Activated CD4-positive, alpha-beta memory T cell treated with anti-CD3 and anti-CD28 coated beads for 36 hours (primary cell): Measurements from ENCODE around the gene DTX2. TPM values are rescaled to one million over a fixed set of nuclear protein-coding genes. Genes with fewer than 3 reads are reported as not detected.
A peak's percentile ranks its signal among the peaks of the same experiment; 100 is the strongest.
"Not testable (repeated sequence)": the region's sequence is repeated elsewhere in the genome, so short reads cannot be mapped to it uniquely, and the experiment has no call there.

Experiments used
- CTCF ChIA-PET: fragments of 350-600 bp; sonication (Branson Sonifier 250); formaldehyde crosslinking; loops from one replicate; lab custom pipeline; 2021; ENCODE audit warnings: antibody characterized with exemption, inconsistent platforms; lab: Charles Lee
- POLR2A ChIA-PET: fragments of 350-600 bp; sonication (Branson Sonifier 250); formaldehyde crosslinking; loops from one replicate; lab custom pipeline; 2021; ENCODE audit warnings: antibody characterized with exemption; lab: Charles Lee
- DNase-seq: peaks from one replicate; pipeline ENCODE4 v3.0.0-alpha.2; 2020
- H3K27ac Mint-ChIP-seq: one replicate; pipeline ENCODE4 v1.8.0; 2021; ENCODE audit warnings: mixed read lengths
- H3K27me3 Mint-ChIP-seq: one replicate; pipeline ENCODE4 v1.8.0; 2021; ENCODE audit warnings: mixed read lengths
- H3K36me3 Mint-ChIP-seq: one replicate; pipeline ENCODE4 v1.8.0; 2021; ENCODE audit warnings: mixed read lengths
- H3K4me1 Mint-ChIP-seq: one replicate; pipeline ENCODE4 v1.8.0; 2021; ENCODE audit warnings: low read depth, mixed read lengths
- H3K4me3 Mint-ChIP-seq: one replicate; pipeline ENCODE4 v1.8.0; 2021; ENCODE audit warnings: mild to moderate bottlenecking, mixed read lengths
- H3K9me3 Mint-ChIP-seq: one replicate; pipeline ENCODE4 v1.8.0; 2021; ENCODE audit warnings: mixed read lengths
- intact Hi-C: fragments of 100-400 bp; cut with micrococcal nuclease; formaldehyde crosslinking; loops from one replicate; pipeline ENCODE4 v1.15.1; 2023
- total RNA-seq, 2 experiments: library from RNA; stranded (reverse); gene quantifications; one replicate each; pipeline ENCODE4 v1.2.3, GENCODE V29; 2021

The DTX2 gene
- total RNA-seq, 2 experiments from 2014 or later, result 15.9 to 16.5 TPM

- Mint-ChIP-seq H3K27ac (no peak overlapping the region), H3K4me1 (peaks cover 3% of the 10 kb centered on the region), H3K36me3 (no peaks in the 10 kb centered on the region), H3K27me3 (no peaks in the 10 kb centered on the region), H3K9me3 (no peaks in the 10 kb centered on the region), H3K4me3 (no peak overlapping the region)
- CTCF ChIA-PET, result no interaction called here
- intact Hi-C loops, result no loop called here
- POLR2A ChIA-PET, result no interaction called here
- no peak for DNase-seq
These were observed 32.4 kb upstream of the DTX2 start for GRCh38 chr7:76428868-76429805.

GRCh38 chr7:76430211-76430610 lies 31.3 kb upstream of the DTX2 start:
- no peak overlapping the region for H3K27ac Mint-ChIP-seq

GRCh38 chr7:76430836-76431235 lies 30.7 kb upstream of the DTX2 start:
- no peaks in the 10 kb centered on the region for H3K9me3 Mint-ChIP-seq
- CTCF ChIA-PET, result no interaction called here

More at GRCh38 chr7:76430211-76430610, 31.3 kb upstream of the DTX2 start:
- intact Hi-C loops, result no loop called here
- CTCF ChIA-PET, result no interaction called here
- no peaks in the 10 kb centered on the region for H3K27me3 Mint-ChIP-seq
- H3K36me3 Mint-ChIP-seq, result no peaks in the 10 kb centered on the region
- no peak for DNase-seq
- no peaks in the 10 kb centered on the region for H3K4me1 Mint-ChIP-seq
- no peaks in the 10 kb centered on the region for H3K9me3 Mint-ChIP-seq
- POLR2A ChIA-PET, result no interaction called here
- H3K4me3 Mint-ChIP-seq, result no peak overlapping the region

GRCh38 chr7:76437873-76438272 lies 23.6 kb upstream of the DTX2 start:
- H3K27ac Mint-ChIP-seq, intact Hi-C loops, H3K4me3 Mint-ChIP-seq, H3K27me3 Mint-ChIP-seq, POLR2A ChIA-PET, H3K4me1 Mint-ChIP-seq, H3K9me3 Mint-ChIP-seq, H3K36me3 Mint-ChIP-seq, CTCF ChIA-PET: not testable (repeated sequence)
- peak; percentile 73 for DNase-seq

More at GRCh38 chr7:76430836-76431235, 30.7 kb upstream of the DTX2 start:
- no peak for DNase-seq
- H3K4me3 Mint-ChIP-seq, result no peak overlapping the region
- no peaks in the 10 kb centered on the region for H3K4me1 Mint-ChIP-seq
- POLR2A ChIA-PET, result no interaction called here
- no peak overlapping the region for H3K27ac Mint-ChIP-seq
- H3K36me3 Mint-ChIP-seq, result no peaks in the 10 kb centered on the region
- intact Hi-C loops, result no loop called here
- no peaks in the 10 kb centered on the region for H3K27me3 Mint-ChIP-seq

GRCh38 chr7:76439120-76439888 lies 22.2 kb upstream of the DTX2 start:
- POLR2A ChIA-PET, H3K36me3 Mint-ChIP-seq, CTCF ChIA-PET, H3K9me3 Mint-ChIP-seq, intact Hi-C loops, H3K4me3 Mint-ChIP-seq, H3K4me1 Mint-ChIP-seq, H3K27ac Mint-ChIP-seq, DNase-seq, H3K27me3 Mint-ChIP-seq: not testable (repeated sequence)

GRCh38 chr7:76440404-76440803 lies 21.1 kb upstream of the DTX2 start:
- H3K27me3 Mint-ChIP-seq, CTCF ChIA-PET, H3K4me3 Mint-ChIP-seq, intact Hi-C loops, H3K4me1 Mint-ChIP-seq, H3K36me3 Mint-ChIP-seq, H3K27ac Mint-ChIP-seq, DNase-seq, POLR2A ChIA-PET, H3K9me3 Mint-ChIP-seq: not testable (repeated sequence)

- H3K27me3 Mint-ChIP-seq, POLR2A ChIA-PET, H3K4me3 Mint-ChIP-seq, DNase-seq, intact Hi-C loops, H3K27ac Mint-ChIP-seq, H3K36me3 Mint-ChIP-seq, CTCF ChIA-PET, H3K9me3 Mint-ChIP-seq: not testable (repeated sequence)
- peaks cover 11% of the 10 kb centered on the region for H3K4me1 Mint-ChIP-seq
These were observed 19.7 kb upstream of the DTX2 start for GRCh38 chr7:76441792-76442191.

- H3K27ac Mint-ChIP-seq, POLR2A ChIA-PET, H3K4me3 Mint-ChIP-seq, CTCF ChIA-PET, H3K27me3 Mint-ChIP-seq, H3K36me3 Mint-ChIP-seq, H3K9me3 Mint-ChIP-seq, intact Hi-C loops, DNase-seq: not testable (repeated sequence)
- peaks cover 11% of the 10 kb centered on the region for H3K4me1 Mint-ChIP-seq
These were observed 18.7 kb upstream of the DTX2 start for GRCh38 chr7:76442664-76443446.

- H3K27me3 Mint-ChIP-seq, H3K4me1 Mint-ChIP-seq, CTCF ChIA-PET, intact Hi-C loops, POLR2A ChIA-PET, H3K36me3 Mint-ChIP-seq, H3K9me3 Mint-ChIP-seq: not testable (repeated sequence)
- DNase-seq, result peak; percentile 22
- peak overlapping the region; percentile 71 for H3K27ac Mint-ChIP-seq
- H3K4me3 Mint-ChIP-seq, result peak overlapping the region; percentile 27
These were observed 17.7 kb upstream of the DTX2 start for GRCh38 chr7:76443846-76444245.

GRCh38 chr7:76445577-76446008 lies 15.9 kb upstream of the DTX2 start:
- H3K27ac Mint-ChIP-seq, result peak overlapping the region; percentile 81
- H3K4me3 Mint-ChIP-seq, H3K9me3 Mint-ChIP-seq, H3K27me3 Mint-ChIP-seq, CTCF ChIA-PET, intact Hi-C loops, H3K4me1 Mint-ChIP-seq, POLR2A ChIA-PET, H3K36me3 Mint-ChIP-seq: not testable (repeated sequence)
- peak; percentile 49 for DNase-seq

GRCh38 chr7:76457017-76457416 lies 4.5 kb upstream of the DTX2 start:
- DNase-seq, CTCF ChIA-PET, H3K27me3 Mint-ChIP-seq, H3K36me3 Mint-ChIP-seq, intact Hi-C loops, H3K27ac Mint-ChIP-seq, H3K4me3 Mint-ChIP-seq, POLR2A ChIA-PET, H3K9me3 Mint-ChIP-seq, H3K4me1 Mint-ChIP-seq: not testable (repeated sequence)

GRCh38 chr7:76458504-76458903 lies 3.0 kb upstream of the DTX2 start:
- POLR2A ChIA-PET, H3K4me1 Mint-ChIP-seq, H3K9me3 Mint-ChIP-seq, H3K27ac Mint-ChIP-seq, H3K4me3 Mint-ChIP-seq, H3K27me3 Mint-ChIP-seq, CTCF ChIA-PET, intact Hi-C loops, DNase-seq, H3K36me3 Mint-ChIP-seq: not testable (repeated sequence)
